Kidney epithelial cell (primary cell): ENCODE measurements around the gene TIAM2. TPM values are rescaled to one million over a fixed set of nuclear protein-coding genes. Genes with fewer than 3 reads are reported as not detected.

Experiments used
- DNase-seq: peaks from one replicate; pipeline ENCODE4 v3.0.0-alpha.2; 2010; ENCODE audit warnings: low read depth
- H3K27me3 ChIP-seq: 2 replicates; pipeline ENCODE4 v1.6.0; 2011; ENCODE audit warnings: low read length; ENCODE audit not compliant: control insufficient read depth, insufficient read depth
- H3K36me3 ChIP-seq: 2 replicates; pipeline ENCODE4 v1.5.1; 2011; ENCODE audit warnings: low read length; ENCODE audit not compliant: control insufficient read depth, insufficient read depth
- H3K4me3 ChIP-seq: 2 replicates; pipeline ENCODE4 v1.5.1; 2011; ENCODE audit warnings: low read depth, mild to moderate bottlenecking, control low read depth, low read length
- CTCF ChIP-seq: IDR thresholded peaks from 2 replicates; pipeline ENCODE4 v1.5.1; 2011; ENCODE audit warnings: mild to moderate bottlenecking, moderate library complexity, low read length, control low read depth, inconsistent platforms; ENCODE audit not compliant: insufficient read depth, poor library complexity, severe bottlenecking
- total RNA-seq: library from RNA; depleted of rRNA; stranded (reverse); fragments of >200 nt; gene quantifications from 2 replicates; pipeline ENCODE4 v1.2.3, GENCODE V29; 2015

The TIAM2 gene
- total RNA-seq, 1 donor from 2014 or later = 21.3 TPM

DNA sequence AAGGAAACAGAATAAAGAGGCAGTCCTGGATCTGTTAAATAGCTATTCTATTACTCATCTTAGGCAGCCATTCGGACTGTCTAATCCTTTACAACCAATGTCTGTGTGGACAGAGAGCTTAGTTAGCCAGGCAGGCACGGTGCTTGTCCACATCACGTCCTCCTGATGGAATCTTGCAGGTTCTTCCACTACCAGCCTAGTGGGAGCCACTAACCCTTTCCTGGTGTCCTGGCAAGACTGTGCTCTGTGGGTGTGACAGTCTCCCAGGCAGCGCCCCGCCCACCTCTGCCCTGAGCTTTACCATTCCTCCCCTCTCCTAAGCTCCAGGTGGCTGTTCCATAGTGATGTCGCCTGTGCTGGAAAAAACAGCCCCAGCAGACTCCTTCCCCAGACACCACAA, 190.4 kb downstream of the TIAM2 start:
- no peak for TF ChIP-seq CTCF
- H3K27me3 ChIP-seq = no peaks in the 10 kb centered on the region
- H3K36me3 ChIP-seq = no peaks in the 10 kb centered on the region
- no peak overlapping the region for H3K4me3 ChIP-seq
- DNase-seq = peak; percentile 57

DNA sequence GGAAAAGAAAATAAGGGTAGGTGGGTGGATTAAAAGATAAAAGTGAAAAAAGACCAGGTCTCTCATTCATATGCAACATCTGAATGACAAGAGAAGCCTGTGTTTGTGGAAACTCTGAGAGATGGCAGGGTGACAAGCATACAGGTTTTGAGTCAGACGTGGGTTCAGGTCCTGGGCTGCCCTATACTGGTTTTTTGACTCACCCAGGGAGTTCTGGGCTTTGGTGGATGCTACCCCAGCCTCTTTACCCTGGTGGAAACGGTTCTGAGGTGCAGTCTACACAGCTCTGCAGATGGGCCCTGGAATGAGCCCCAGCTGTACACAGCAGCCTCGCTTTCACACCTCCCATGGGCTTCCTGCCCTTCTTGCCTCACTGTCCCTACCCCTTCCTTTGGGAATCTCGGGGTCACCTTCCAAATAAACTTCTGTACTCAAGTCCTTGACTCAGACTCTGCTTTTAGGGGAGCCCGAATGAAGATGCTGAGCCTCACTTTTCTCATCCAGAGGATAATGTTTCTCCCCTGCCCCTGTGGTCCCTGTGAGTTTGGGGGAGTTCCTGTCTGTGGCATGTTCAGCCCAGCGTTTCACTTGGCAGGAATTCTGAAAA, 191.0 kb downstream of the TIAM2 start:
- Histone ChIP-seq H3K4me3 (no peak overlapping the region), H3K27me3 (no peaks in the 10 kb centered on the region), H3K36me3 (no peaks in the 10 kb centered on the region)
- DNase-seq = no peak
- TF ChIP-seq CTCF = no peak

DNA sequence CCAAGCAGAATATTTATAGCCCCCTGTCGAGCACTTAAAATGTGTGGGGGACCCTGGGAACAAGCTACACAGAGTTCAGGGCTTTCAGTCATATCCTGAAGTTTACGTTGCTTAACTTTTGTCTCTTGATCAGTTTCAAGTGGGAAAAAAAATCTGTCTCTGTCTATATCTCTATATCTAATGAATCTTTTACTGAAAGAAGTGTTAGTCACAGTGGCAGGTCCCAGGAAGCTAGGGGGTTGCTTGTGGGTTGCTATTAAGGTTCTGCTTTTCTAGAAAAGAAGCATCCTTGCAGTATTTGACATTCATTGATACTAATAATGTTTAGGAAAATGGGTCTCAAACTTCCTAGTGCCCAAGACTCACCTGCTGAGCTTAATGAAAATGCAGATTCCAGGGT, 192.0 kb downstream of the TIAM2 start:
- no peaks in the 10 kb centered on the region for H3K27me3 ChIP-seq
- no peak overlapping the region for H3K4me3 ChIP-seq
- no peak for TF ChIP-seq CTCF
- H3K36me3 ChIP-seq = no peaks in the 10 kb centered on the region
- DNase-seq = no peak

DNA sequence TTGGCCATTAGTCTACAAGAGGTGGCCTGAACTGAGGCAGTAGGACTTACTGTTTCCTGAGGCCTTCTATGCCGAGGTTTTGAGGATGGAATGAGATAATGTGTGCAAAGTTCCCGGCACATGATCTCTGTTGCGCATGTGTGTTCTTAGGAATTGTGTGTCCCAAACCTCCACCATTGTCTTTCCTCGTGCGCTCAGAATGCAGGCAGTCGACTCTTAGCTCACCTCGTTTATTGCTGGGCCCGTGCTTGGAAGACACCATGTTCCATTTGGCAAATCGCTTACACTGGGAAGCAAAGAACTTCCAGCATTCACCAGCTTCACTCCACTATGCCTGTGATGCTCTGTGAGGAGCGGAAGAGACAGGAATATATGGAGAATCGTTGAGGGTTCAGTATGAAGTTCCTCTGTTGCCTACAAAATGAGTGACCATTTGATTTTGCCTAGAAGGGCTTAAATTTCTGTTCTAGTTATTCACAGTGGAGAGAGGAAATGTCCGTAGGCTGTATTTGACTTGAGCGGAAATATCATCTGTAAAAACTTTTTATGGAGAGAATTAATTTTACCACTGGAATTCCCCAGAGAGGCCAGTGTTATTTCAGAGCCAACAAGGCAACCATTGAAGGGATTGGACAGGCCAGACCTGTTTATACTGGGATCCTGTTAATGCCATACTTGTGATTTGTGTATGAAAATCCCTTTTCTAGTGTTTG, 193.0 kb downstream of the TIAM2 start:
- DNase-seq = no peak
- Histone ChIP-seq H3K27me3 (no peaks in the 10 kb centered on the region), H3K36me3 (no peaks in the 10 kb centered on the region), H3K4me3 (no peak overlapping the region)
- TF ChIP-seq CTCF = no peak

- Histone ChIP-seq H3K36me3 (no peaks in the 10 kb centered on the region), H3K4me3 (no peak overlapping the region), H3K27me3 (no peaks in the 10 kb centered on the region)
- no peak for DNase-seq
- TF ChIP-seq CTCF = no peak
Observed at GRCh38 chr6:155188707-155189496, 193.8 kb downstream of the TIAM2 start.
